Medulla oblongata (tissue), 1 donor: ENCODE data around the gene PLVAP.

Experiments used
- DNase-seq: peaks from one replicate; pipeline ENCODE4 v3.0.0-alpha.2; 2015; ENCODE audit errors: extremely low spot score

PLVAP gene

DNA sequence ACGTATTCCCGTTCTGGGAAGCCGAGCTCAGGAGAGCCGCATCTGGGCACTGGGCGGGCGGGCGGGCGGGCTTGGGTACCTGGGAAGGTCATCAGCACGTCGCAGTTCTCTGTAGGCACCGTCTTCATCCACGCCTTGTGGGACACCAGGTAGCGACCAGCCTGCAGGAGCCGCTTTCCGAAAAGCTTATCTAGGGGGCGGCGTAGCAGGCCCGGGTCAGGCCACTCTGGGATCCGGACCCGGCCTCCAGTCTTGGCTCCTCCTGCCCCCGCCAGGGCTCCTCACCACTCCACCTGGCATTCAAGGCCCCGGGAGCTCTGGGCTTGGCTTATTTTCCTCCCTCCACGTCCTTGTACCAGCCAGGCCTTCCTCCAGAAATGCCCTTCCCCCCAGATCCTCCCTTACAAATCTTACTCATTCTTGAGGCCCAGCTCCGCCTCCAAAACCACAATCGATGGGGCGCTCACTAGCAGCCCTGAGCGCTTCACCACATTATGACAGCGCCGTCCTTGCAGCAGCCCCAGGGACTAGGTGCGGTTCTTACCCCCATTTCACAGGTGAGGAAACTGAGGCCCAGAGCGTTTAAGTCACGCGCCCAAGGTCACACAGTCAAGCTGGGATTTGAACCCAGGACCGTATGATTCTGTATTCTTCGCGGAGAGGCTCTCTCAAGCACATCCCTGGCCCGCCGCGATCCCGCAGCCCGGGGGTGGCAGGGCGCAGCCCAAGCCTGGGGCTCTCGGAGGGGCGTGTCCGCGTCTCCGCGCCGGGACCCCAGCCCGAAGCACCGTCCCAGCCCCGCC lies 43.3 kb downstream of the PLVAP start:
- no peak for DNase-seq

DNA sequence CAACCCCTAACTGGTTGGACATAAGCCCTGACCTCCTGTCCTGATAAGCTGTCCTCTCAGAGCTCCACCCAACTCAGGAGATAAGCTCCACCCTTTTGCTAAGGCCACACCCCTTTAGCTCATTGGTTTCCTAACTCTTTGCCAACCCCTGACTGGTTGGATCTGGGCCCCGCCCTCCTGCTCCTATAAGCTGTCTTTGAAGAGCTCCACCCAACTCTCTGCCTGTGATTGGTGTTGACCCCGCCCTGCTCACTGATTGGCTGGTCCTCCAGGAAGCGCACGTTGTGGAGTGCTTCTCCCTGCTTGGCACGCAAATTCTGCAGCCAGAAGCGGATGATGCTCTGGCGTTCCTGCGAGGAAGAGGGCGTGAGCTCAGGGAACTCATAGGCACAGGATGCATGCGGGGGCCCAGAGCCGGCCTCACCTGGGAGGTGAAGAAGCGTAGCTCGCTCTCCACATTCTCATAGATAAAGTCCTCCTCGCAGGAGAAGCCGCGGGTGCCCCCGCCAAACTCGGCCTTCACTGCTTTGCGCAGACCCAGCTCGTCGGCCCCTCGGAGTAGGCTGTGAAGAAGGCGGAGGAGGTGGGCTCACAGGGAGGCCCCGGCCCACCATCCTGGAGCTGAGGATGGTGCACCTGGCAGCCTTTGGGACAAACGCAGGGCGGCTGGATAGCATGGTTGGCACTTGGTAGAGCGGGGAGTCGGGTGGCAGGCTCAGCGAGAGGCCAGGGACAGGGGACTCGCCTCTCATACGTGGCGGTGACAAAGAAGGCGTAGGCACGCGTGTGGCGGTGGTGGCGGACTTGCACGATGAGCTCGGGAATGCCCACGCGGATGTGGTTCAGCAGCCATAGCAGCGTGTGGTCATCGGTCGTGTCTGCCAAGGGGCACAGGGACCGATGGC lies 44.2 kb downstream of the PLVAP start:
- DNase-seq = no peak

DNA sequence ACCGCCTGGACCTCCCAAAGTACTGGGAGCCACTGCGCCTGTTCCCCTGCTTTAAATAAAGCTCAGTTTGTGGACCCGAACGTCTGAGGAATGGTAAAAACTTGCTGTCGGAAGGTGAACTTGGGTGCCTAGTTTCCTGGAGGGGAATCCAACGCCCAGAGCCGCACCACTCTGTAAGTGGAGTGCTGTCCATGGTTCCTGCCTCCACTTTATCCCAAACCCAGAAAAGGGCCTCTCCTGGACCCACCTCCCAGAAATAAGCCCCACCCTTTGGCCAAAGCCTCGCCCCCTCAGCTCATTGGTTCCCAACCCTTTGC lies 44.8 kb downstream of the PLVAP start:
- no peak for DNase-seq

DNA sequence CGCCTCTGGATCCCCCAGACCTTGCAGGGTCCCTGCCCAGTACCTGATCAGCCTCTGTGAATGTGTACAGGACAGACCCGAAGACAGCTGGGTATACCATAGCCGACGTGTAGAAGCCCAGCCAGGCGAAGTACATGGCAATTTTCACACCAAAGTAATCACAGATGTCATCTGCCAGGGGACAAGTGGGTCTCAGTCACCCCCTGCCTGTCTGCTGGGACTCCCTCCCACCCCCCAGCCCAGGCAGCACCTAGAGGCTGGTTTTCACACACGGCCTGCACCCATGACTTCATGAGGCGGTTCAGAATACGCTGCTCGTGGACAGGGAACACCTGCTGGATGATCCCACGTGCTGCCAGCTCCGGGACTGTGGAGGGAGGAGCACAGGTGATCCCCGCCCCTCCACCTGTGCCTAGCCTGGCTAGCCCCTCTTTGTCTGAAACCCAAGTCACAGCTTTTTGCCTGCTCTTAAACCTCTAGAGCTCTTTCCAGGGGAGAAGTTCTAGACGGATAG lies 46.0 kb downstream of the PLVAP start:
- DNase-seq = no peak

DNA sequence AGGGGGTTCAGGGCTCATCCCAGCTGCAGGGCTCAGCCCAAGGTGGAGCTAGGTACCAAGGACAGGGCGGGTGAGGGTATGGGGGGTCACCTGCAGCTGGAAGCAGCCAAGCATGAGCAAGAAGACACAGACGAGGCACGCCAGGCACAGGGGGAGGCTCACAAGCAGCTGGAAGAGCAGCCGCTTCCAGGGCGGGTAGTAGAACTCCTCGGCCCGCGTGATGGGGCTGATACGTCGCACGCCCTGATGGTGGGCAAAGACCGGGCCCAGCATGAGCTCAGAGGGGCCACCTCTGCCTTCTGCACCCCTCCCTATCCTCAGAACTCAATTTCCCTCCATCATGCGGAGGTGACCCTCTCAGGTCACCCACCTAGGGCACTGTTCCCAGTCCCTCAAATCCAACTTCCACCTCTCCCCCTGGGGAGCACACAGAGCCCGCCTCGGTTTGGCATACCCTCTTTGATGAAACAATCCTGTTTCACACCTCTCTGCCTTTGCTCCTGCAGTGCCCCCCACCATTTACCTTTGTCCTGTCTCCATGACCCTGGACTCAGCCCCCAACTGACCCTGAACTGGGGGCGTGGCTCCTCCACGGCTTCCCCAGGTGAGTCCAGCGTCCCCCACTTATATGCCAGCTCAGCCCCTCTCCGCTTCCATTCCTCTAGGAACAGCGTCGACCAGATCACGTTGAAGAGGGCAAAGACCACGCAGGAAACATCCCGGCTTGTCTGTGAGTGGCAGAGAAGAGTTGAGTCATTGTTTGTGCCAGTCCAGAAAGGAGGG lies 46.7 kb downstream of the PLVAP start:
- DNase-seq = no peak

DNA sequence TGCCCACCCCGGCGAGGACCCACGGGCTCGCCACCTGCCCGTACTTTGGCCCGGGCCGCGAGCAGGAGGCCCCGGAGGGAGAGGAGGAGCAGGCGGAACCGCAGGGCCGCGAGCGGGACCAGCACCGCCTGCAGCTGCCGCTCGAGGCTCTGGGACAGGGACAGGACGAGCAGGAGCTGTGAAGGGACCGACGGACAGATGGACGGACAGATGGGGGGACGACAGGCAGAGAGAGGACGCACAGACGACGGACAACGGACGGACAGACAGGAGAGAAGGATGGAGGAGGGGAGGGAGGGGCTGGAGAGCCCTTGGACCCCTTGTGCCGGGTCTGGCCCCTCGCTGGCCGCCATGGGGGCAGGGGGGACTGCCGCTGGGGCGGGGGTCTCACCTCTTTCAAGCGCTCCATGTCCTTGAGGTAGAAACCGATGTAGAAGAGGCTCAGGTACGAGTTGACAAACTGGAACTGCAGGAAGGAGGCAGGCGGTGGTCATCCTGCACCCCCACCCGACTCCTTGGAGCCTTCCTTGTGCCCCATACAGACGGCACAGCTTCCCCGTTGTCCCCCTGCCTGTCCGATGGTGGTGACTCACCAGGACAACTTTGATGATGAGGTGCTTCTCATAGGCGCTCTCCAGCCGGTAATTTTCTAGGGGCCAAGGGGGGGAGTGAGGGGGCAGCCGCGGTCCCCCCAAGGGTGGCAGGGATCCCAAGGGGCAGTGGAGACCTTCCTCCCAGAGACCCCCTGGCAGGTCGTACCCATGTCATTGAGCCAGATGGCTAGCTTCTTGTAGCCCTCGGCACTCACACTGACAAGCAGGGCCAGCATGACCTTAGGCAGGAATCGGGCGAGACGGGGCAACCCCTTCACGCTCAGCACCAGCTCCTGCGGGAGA lies 47.5 kb downstream of the PLVAP start:
- DNase-seq = no peak

DNA sequence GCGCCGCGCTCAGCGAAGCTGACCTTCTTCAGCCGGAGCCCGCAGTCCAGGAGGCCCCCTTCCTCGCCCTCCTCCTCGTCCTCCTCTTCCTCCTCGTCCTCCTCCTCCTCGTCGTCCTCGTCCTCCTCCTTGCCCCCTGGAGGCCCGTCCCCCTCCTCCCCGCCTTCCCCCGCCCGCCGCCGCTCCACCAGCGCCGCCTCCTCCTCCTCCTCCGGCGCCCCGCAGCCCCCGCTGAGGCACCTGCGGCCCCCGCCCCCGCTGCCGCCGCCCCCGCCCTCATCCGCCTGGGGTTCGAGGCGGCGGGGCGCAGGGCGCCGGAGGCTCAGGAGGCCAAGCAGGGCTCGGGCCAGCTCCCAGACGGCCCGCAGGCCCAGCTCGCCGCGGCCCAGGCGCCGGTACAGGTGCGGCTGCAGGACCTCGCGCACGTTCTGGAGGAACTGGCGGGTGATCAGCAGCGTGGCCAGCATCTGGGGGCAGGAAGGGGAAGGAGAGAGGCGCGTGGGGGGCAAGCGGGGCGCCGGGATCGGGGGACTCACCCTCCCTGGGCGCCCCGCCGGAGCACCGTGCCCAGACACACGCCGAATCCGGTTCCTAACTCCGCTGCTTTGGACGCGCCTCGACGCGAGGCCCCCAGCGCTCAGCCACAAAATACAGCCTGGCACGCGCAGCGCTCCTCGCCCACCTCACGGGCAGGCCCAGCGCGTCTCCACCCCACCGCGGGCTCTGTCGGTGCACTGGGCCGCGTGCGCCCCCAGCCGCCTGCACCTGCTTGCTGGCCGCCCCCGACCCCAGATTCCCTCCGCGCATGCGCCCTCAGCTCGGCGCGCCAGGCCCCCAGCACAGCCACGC lies 48.4 kb downstream of the PLVAP start:
- no peak for DNase-seq

DNA sequence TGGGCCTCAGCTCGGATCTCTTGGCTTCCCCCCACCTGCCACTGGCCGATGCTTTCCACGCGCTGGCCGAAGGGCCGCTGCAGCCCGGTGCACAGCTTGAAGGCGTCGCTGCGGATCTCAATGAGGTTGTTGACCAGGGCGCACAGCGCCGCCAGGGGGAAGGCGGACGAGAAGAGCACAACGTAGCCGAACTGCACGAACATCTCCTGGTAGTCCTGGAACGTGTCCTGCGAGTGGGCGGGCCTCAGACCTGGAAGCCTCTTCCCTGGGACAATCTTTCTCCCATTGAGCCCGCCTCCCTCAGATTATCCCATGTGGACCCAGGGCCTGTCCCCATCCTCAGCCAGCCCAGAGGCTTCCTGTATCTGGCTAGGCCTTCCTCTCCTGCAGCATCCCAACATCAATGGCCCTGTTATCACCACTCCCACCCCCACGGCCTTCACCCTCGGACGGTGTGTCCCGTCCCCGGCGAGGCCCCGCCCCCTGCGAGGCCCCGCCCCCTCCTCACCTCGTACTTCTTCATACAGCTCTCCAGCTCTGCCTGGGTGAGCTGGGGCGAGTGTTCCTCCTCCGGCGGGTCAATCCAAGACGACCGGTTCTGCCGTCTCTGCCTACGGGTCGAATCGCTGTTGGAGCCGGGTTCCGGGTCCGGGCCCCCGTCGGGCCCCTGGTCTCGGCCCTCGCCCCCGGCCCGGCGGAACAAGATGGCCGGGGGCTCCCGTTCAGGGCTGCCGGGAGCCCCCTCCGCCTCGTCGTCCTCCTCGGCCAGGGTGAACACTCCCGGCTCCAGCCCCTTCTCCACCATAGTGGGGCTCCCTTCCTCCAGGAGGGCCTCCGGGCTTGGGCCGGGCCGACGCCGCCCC lies 49.3 kb downstream of the PLVAP start:
- no peak for DNase-seq

DNA sequence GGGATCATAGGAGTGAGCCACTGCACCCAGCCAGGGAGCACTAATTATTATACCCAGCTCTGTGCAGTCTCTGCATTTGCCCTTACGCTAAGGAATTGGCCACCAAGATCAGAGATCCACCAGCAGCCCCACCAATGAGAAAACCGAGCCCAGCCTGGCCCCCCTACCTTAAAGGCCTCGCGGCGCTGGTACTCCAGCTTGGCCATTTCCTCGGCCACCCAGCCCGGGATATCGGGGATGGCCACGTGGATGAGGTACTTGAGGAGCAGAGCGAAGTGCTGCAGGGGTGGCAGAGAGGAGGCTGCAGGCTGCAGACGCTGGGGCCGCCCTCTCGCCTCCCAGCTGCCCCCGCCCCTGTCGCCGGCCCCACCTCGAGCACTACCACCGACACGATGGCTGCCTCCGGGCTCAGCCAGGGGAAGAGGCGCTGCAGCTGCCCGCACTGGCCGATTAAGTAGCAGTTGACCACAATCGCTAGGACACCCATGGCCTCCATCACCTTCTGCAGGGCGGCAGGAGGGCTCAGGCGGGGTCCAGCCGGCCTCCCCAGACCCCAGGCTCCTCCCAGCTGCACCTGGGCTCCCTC lies 50.0 kb downstream of the PLVAP start:
- DNase-seq = no peak

DNA sequence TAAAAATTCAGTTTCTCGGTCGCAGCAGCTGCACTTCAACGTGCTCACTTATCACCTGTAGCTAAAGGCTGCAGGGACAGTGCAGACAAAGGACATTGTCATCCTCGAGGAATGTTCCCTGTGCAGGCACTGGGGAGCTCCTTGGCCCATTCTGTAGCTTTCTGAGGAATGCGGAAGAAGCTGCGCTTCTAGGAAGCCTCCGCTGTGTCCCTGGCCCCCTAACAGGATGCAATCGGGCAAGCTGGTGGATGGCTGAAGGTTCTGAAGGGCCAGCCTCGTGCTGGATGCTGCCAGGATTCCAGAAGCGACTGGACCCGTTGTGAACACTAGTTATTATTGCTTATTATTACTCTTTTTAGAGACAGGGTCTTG lies 50.6 kb downstream of the PLVAP start:
- DNase-seq = no peak

DNA sequence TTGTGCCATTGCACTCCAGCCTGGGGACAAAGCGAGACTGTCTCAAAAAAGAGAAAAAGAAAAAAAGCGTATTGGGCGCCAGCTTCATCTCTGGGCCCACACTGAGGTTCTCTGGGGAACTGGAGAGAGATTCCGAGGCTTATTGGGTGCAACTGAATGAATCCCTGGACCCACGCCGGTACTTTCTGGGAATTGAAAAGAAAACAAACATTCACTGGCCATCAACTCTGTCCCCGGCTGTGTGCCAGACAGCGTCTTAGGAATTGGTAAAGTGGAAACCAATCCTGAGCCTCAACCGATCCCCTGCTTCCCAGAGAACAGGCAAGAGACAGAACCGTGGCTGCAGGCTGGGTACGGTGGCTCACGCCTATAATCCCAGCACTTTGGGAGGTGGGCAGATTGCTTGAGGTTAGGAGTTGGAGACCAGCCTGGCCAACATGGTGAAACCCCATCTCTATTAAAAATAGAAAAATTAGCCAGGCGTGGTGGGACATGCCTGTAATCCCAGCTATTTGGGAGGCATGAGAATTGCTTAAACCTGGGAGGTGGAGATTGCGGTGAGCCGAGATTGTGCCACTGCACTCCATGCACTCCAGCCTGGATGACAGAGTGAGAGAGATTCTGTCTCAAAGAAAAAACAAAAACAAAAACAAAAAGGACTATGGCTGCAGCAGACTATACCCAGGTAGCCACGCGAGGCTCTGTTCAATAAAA lies 51.1 kb downstream of the PLVAP start:
- peak; percentile 88 for DNase-seq

DNA sequence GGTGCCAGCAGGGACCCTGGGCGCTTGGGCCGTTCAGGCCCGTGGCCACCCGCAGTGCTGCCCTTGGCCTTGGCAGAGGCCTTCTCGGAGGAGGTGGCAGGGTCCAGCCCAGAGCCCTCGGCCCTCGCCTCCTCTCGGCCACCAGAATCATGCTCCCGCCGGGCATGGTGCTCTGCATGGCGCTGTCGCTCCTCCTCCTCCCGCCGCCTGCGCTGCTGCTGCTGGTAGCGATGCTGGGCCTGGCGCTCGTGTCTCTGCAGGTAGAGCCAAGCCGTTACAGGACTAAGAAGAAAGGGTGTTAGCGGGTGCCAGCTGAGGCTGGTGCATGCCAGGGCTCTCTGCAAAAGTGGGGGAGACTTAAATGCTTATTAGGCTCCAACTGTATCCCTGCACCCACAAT lies 52.0 kb downstream of the PLVAP start:
- DNase-seq = no peak

DNA sequence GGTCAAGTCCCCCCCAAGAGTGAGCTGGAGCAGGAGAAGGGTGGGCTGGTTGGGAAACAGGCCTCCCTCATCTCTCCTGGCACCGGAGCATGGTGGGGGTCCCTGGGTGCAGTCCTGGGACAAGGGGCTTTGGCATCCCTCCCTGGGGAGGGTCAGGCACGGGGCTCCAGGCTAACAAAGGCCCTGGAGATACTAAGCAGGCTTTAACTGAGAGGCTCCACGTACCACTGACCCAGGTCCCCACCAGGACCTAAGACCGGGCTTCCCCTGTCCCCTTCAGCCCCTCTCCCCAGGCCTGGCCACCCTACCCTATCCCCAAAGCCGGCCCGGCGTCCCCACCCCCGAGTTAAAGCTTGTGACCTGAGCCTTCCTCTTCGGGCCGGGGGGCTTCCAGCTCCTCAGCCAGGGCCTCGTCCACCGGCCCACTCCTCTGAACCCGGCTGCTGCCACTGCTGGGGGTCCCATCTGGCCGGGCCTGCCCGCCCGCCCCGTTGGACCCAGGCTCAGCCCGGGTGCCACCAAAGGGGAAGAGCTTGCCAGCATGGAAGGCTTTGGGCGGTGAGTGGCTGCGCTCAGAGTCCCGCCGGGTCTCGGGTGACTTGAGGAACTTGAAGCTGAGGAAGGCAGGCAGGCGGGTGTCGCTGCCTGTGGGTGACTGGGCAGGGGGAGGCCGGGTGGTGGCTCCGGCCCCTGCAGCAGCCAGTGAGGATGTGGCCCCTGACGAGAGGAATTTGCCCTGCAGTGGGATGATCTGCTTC lies 52.6 kb downstream of the PLVAP start:
- DNase-seq = no peak

DNA sequence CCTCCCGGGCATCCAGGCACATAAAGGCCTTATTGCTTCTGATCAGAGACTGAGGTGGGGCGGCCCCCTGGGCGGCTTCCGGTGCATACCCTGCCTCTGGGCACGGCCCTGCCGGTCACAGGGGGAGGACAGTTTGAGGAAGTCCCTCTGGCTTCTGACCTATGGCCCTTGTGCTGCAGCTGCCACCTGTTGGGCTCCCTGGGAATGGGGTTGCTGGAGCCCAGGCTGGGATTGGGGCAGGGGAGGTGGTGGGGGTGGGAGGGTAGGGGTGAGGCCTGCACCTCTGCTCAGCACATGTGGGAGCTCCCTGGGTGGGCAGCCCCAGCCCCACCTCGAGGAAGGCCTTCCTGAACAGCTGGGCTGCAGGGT lies 53.2 kb downstream of the PLVAP start:
- no peak for DNase-seq

DNA sequence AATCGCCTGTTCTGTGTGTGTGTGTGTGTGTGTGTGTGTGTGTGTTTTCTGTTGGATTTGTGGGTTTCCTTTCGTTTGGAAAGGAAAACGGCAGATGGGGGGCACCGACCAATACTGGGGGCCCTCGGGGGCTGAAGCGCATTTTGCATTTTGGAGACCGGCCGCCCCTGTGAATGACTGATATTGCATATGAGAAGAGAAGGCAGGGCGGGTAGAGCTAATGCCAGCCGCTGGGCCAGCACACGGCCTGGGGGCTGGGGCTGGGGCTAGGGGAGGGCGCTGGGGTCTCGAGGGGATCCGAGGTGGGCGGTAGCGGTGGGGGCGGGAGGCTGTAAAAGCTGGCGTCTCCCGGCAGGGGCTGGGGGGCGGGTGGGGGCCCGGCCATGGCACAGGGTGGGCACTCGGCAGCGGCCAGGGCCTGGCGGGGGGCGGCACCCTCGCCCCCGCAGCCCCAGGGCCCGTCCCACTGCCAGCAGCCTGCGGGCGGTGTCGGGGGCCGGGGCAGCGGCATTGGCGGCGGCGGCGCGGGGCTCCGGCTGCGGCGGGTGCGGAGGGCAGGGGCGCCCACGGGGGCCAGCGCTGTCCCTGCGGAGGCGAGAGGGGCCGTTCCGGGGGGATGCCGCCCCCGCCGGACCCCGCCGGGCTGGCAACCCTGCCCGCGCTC lies 53.7 kb downstream of the PLVAP start:
- no peak for DNase-seq

DNA sequence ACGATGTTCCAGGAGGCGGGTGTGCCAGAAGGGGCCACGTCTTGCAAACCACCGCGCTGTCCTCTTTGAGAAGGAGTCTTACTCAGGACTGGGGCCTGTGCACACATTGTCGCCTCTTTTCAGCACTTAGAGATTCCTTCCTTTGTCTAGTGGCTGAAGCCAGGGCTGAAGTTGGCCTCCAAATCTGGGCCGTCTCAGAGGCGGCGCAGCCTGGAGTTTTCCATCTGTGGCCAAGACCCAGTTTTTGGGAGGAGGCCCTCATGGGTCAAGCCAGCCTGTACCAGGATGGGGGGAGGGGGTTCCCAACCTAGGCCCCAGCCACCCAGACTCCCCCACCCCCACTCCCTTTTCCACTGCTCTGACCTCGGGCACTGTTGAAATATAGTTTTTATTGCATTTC lies 54.3 kb downstream of the PLVAP start:
- DNase-seq = peak; percentile 63
